Heart right ventricle (tissue), 16 donors: ENCODE data around the gene GDI2. TPM values are rescaled to one million over a fixed set of nuclear protein-coding genes. Genes with fewer than 3 reads are reported as not detected.

Experiments
- ATAC-seq, 8 donors: fragments of 200-7000 bp; cut with Tn5 transposase; one replicate each; pipeline ENCODE4 v1.9.1; 2020; ENCODE audit warnings: mild to moderate bottlenecking in 8 of 8, moderate library complexity in 8 of 8, moderate number of reproducible peaks in 1 of 8
- DNase-seq, 2 donors: peaks; one replicate each; pipeline ENCODE4 v3.0.0-alpha.2; 2020
- H3K27ac ChIP-seq, 10 donors: fragments of 200-600 bp; sonication (generic) in 2 of 10; one replicate each; pipeline versions ENCODE4 v1.5.0 to v1.8.0; 2020 to 2022; ENCODE audit warnings: mild to moderate bottlenecking in 3 of 10
- H3K27me3 ChIP-seq, 7 donors: fragments of 200-600 bp; one replicate each; pipeline ENCODE4 v1.8.0; 2021 to 2022; ENCODE audit warnings: mild to moderate bottlenecking in 2 of 7
- H3K36me3 ChIP-seq, 9 donors: fragments of 200-600 bp; sonication (generic) in 1 of 9; one replicate each; pipeline versions ENCODE4 v1.5.0 to v1.8.0; 2020 to 2022; ENCODE audit warnings: mild to moderate bottlenecking in 2 of 9
- H3K4me1 ChIP-seq, 9 donors: fragments of 200-600 bp; sonication (generic) in 1 of 9; one replicate each; pipeline versions ENCODE4 v1.5.0 to v1.8.0; 2020 to 2022; ENCODE audit warnings: mild to moderate bottlenecking in 4 of 9
- H3K4me3 ChIP-seq, 10 donors: fragments of 200-600 bp; sonication (generic) in 2 of 10; one replicate each; pipeline versions ENCODE4 v1.5.0 to v1.8.0; 2020 to 2022; ENCODE audit warnings: mild to moderate bottlenecking in 7 of 10, moderate library complexity in 2 of 10
- H3K9me3 ChIP-seq, 11 donors: fragments of 200-600 bp in 10 of 11; sonication (generic) in 2 of 11; one replicate each; pipeline versions ENCODE4 v1.5.0 to v1.8.0; 2013 to 2022; ENCODE audit warnings: mild to moderate bottlenecking in 2 of 11, control low read depth in 1 of 11, moderate library complexity in 1 of 11
- CTCF ChIP-seq, 9 donors: fragments of 200-600 bp; sonication (generic) in 2 of 9; IDR thresholded peaks; one replicate each; pipeline versions ENCODE4 v1.5.0 to v1.8.0; 2021 to 2022; ENCODE audit warnings: antibody characterized with exemption in 9 of 9, mild to moderate bottlenecking in 5 of 9, moderate library complexity in 1 of 9
- WGBS, 2 donors: extraction: QIAGEN DNeasy Blood & Tissue Kit; methylation state at CpG; one replicate each; pipeline ENCODE4 v1.1.7; 2013; ENCODE audit warnings: inconsistent platforms in 1 of 2; 5-methylcytosine and 5-hydroxymethylcytosine counted together
- intact Hi-C, 10 donors: fragments of 100-400 bp; cut with DNase I; formaldehyde crosslinking; loops; one replicate each; pipeline versions ENCODE4 v1.11.1 to v1.14.2; 2022
- polyA plus RNA-seq, 2 donors: library from polyadenylated mRNA; stranded (reverse); fragments of 200-250 nt; gene quantifications; one replicate each; pipeline ENCODE4 v1.2.3, GENCODE V29; 2013
- total RNA-seq, 10 donors: library from RNA; stranded (reverse); fragmentation: NEBNext Ultra II Directional in 3 of 10; extraction: Animal tissue kit (Norgen Biotek cat#: 25700) in 3 of 10; gene quantifications; one replicate each; pipeline versions ENCODE4 v1.2.1 to v1.2.4, GENCODE V29; 2021 to 2023
- donor health status: Arrhythmogenic right ventricular cardiomyopathy.
- donor health status: ischemic (EF 13 %, LVEDD 7.1; RV severe dilation, severe dysfunction).
- donor health status: healthy with polysubstance abuse.
- donor health status: DM: no; HTN: yes; CAD: no.
- donor health status: DM: no; HTN: no; CAD: no.
- donor health status: ischemic (EF 25% LVEDD 6.9; RV normal size, moderate dysfunction).
- donor health status: ischemic (EF 25% LVEDD 5.7; RV mildly dilated, moderate dysfunction).
- donor health status: healthy.
- donor health status: DM: yes; HTN: yes; CAD: no.
- donor health status: Ischemic cardiomyopathy.
- donor health status: ischemic (EF 35%, LVEDD 5.7; RV mildly dilated, moderate dysfunction).
- donor health status: nonischemic (EF 11% LVEDD 7.7; RV severe dilation, severe dysfunction).
- donor health status: DM: yes; HTN: yes; CAD: no.
- donor health status: PGD.
- donor health status: ischemic (EF 29% LVEDD 5.4; RV normal size, mild dysfunction).
- donor health status: nonischemic (EF 23%, LVEDD 6.1; RV moderate dilation, normal function).

GDI2 gene
- total and polyA plus RNA-seq, 12 donors: 21.8 to 145 (median 101) TPM

GRCh38 chr10:5800782-5801181 lies 12.5 kb downstream of the GDI2 start:
- ATAC-seq: no peak

GRCh38 chr10:5794236-5794635 lies 19.0 kb downstream of the GDI2 start:
- no peak for TF ChIP-seq CTCF (IDR thresholded peaks at IDR 0.05)
- H3K27ac ChIP-seq: no peak overlapping the region
- no peak for DNase-seq
- H3K27me3 ChIP-seq: no peaks in the 10 kb centered on the region
- peaks cover 0 to 100% (median 76%) of the 10 kb centered on the region in 9 donors for H3K36me3 ChIP-seq
- H3K4me1 ChIP-seq: no peaks in the 10 kb centered on the region
- WGBS, 2 donors: 94 to 96% methylated on average over 3 of the region's 3 CpGs
- H3K4me3 ChIP-seq: no peak overlapping the region
- H3K9me3 ChIP-seq: no peaks in the 10 kb centered on the region
- intact Hi-C loops: no loop called here
- no peak for ATAC-seq

More at GRCh38 chr10:5800782-5801181, 12.5 kb downstream of the GDI2 start:
- Histone ChIP-seq H3K27ac (no peak overlapping the region), H3K36me3 (peaks cover 0 to 66% (median 27%) of the 10 kb centered on the region in 9 donors), H3K4me1 (peaks cover 0 to 22% (median 6%) of the 10 kb centered on the region in 9 donors), H3K4me3 (no peak overlapping the region), H3K9me3 (no peaks in the 10 kb centered on the region), H3K27me3 (no peaks in the 10 kb centered on the region)
- intact Hi-C loops: no loop called here
- no peak for TF ChIP-seq CTCF (IDR thresholded peaks at IDR 0.05)
- 96 to 97% methylated on average over 3 of the region's 3 CpGs for WGBS, 2 donors
- no peak for DNase-seq

- Histone ChIP-seq H3K4me3 (no peak overlapping the region), H3K4me1 (no peaks in the 10 kb centered on the region), H3K36me3 (peaks cover 0 to 100% (median 72%) of the 10 kb centered on the region in 9 donors), H3K27me3 (no peaks in the 10 kb centered on the region), H3K27ac (no peak overlapping the region), H3K9me3 (no peaks in the 10 kb centered on the region)
- intact Hi-C loops: loop anchor here in 1 of 10 donors (10.0 kb wide), 1 partner anchor 65 kb away; no protein-coding TSS in a partner anchor
- DNase-seq (no peak), ATAC-seq (no peak)
- WGBS, 2 donors: 88 to 89% methylated on average over 2 of the region's 2 CpGs
- TF ChIP-seq CTCF (IDR thresholded peaks at IDR 0.05): no peak
Observed at GRCh38 chr10:5789626-5790025, 23.6 kb downstream of the GDI2 start.

- Histone ChIP-seq H3K27ac (no peak overlapping the region), H3K36me3 (peaks cover 0 to 100% (median 73%) of the 10 kb centered on the region in 9 donors), H3K4me1 (no peaks in the 10 kb centered on the region), H3K4me3 (no peak overlapping the region), H3K27me3 (no peaks in the 10 kb centered on the region), H3K9me3 (peaks cover 0 to 1% (median 0%) of the 10 kb centered on the region in 11 donors)
- WGBS, 2 donors: 93 to 95% methylated on average over 5 of the region's 5 CpGs
- ATAC-seq: no peak
- DNase-seq: no peak
- intact Hi-C loops: loop anchor here in 1 of 10 donors (10.0 kb wide), 1 partner anchor 64 kb away; no protein-coding TSS in a partner anchor
- no peak for TF ChIP-seq CTCF (IDR thresholded peaks at IDR 0.05)
Observed at GRCh38 chr10:5788969-5789368, 24.3 kb downstream of the GDI2 start.
